HG02588 (cell line): Measurements from ENCODE around the gene SCNN1A.
"Not testable (repeated sequence)": the region's sequence is repeated elsewhere in the genome, so short reads cannot be mapped to it uniquely, and the experiment has no call there.

Experiments used
- ATAC-seq: cut with Tn5 transposase; IDR thresholded peaks from one replicate; pipeline ENCODE4 v1.9.1; 2021; ENCODE audit warnings: mild to moderate bottlenecking, moderate library complexity; ENCODE audit not compliant: unreplicated experiment

Gene SCNN1A

GRCh38 chr12:6351622-6352021, 23.7 kb downstream of the SCNN1A start:
- ATAC-seq = no peak

- no peak for ATAC-seq
Measured at GRCh38 chr12:6347367-6348338, 27.7 kb downstream of the SCNN1A start.

- no peak for ATAC-seq
Measured at GRCh38 chr12:6346942-6347341, 28.4 kb downstream of the SCNN1A start.

- no peak for ATAC-seq
Measured at GRCh38 chr12:6346235-6346832, 29.0 kb downstream of the SCNN1A start.

- ATAC-seq = no peak
Measured at GRCh38 chr12:6345319-6346091, 29.9 kb downstream of the SCNN1A start.

DNA sequence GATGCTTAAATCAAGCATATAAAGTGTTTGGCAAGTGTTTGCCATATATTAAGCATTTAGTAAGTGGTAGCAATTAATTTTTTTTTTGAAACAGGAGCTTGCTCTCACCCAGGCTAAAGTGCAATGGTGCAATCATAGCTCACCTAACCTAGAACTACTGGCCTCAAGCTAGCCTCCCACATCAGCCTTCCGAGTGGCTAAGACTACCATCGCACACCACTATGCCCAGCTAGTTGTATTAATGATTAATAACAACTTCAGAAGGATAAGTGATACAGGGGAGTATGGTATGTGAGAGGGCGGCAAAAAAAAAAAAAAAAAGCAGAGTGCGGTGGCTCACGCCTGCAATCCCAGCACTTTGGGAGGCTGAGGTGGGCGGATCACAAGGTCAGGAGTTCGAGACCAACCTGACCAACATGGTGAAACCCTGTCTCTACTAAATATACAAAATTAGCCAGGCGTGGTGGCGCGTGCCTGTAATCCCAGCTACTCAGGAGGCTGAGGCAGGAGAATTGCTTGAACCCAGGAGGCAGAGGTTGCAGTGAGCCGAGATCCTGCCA, 31.2 kb downstream of the SCNN1A start:
- ATAC-seq = not testable (repeated sequence)

DNA sequence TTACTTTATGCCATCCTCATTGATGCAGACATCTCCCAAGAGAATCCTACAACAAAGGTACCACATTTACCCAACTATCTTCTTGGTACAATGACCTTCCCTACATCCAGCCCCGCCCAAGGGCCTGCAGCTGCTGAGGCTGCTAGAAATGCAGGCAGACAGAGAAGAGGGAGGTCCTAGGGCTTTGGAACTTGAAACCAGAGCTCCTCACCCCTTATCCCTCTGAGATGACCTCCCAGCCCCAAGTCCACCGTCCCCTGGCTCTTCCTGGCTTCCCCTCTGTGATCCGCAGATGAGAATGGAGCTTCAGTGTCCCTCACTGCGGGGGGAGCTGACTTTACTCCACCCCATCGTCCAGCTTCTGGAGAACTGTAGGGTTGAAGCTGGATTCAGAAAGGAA, 31.8 kb downstream of the SCNN1A start:
- no peak for ATAC-seq

DNA sequence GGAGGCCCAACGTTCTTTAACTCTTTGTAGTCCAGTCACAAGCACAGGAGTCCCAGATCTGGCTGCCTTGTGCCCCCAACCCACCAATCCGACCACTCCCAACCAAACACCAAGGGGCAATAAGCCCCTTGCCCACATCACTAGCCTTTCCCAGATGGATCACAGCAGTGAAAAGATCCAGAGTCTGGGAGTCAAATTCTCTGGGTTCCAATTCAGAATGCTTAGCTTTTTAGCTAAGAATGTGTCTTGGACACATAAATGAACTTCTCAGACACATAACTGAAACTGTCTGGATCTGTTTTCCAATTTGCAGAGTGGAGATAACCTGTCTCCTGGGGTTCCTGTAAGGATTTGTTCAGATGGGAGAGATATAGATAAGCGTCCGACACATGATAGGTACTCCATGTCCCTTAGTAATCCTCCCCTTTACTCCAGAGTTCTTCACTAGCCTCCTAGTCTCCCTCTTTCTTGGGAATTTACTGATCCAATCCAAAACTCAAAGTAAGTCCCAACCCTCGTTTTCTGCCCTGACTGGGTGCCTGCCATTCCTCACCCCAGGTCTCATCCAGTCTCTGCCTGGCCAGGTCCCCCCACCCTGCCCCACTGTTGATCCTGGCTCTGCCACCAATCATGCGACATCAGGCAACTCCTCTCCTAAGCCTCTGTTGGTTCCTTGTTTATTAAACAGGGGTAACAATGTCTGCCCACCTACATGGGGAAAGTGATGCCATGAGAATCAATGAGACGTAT, 33.0 kb downstream of the SCNN1A start:
- ATAC-seq = no peak

DNA sequence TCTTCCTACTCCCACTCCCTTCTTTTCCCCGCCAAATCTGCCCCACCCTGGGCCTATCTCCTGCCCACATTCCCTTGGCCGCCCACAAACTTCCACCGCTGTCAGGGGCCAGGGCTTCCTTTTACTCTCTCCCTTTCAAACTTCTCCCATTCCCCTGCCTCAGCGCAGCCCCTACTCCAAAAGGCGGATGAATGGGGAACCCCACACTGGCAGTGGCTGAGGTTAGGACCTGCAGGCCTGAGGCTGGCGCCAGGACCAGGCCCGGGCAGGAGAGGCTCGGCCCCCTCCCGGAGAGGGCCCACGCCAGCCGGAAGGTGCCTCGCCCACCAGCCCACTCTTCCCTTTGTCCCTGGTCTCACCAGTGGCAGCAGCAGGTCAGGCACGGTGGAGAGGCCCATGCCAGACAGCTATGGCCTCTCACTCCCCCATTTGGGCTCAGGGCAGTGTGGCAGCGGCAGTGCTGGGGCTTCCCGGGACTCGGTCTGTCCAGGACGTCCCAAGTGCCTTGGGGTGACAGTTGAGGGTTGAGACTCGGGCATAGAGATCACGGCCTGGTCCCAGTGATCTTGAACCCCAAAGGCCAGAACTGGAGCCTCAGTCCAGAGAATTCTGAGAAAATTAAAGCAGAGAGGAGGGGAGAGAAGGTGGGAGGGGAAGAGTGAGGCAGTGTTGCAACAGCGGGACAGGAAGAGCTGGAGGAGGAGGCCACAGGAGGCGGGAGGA, 33.8 kb downstream of the SCNN1A start, which contains the start of gene TNFRSF1A:
Gene TNFRSF1A, minus strand, starts transcription at position 660 of the 723 bp plus-strand sequence. Its CDS starts 262 bp downstream, at position 398.
- no peak for ATAC-seq

- ATAC-seq = no peak
Measured at GRCh38 chr12:6340745-6341416, 34.5 kb downstream of the SCNN1A start.

DNA sequence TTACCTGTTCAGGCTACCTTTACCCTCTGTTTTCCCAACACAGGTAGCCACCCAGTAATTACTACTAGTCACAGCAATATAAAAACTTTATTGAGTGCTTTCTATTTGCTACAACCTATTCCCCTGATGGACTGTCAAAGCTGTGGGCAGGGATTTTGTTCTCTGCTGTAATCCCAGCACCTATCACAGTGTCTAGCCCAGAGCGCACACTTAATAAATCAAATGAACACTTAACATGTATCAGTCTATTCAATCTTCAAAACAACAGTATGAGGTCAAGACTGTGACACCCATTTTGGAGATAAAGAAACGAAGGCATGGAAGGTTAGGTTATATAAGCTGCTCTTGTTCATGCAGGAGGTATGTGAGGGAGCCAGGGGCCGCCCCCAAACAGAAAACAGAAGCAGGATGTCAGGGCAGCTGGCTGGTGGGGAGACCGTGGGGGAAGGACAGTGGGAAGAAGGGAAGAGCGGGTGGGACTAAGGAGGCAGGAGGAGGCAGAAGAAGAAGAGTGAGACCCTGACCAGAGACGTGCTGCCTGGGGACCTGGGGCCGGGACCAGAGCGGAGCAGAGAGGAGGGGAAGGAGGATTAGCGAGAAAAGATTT, 35.2 kb downstream of the SCNN1A start:
- no peak for ATAC-seq

DNA sequence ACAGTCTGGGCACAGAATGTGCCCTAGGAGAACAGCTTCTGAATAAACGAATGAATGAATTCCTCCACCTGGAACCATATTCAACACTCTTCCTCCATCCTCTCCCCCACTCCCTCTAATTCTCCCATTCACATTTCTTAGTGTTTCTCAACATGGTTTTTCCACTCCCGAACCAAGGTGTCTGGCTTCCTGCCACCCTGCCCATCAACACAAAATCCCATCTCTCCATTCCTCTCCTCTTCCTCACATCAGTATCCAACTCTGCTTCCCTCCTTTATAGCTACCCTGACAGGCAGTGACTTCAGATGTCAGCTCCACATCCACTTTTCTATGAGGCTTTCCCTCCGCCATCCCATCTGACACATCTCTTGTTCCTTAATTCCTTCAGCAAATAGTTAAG, 36.4 kb downstream of the SCNN1A start:
- ATAC-seq = no peak

- ATAC-seq = not testable (repeated sequence)
Measured at GRCh38 chr12:6338536-6338935, 36.8 kb downstream of the SCNN1A start.

- no peak for ATAC-seq
Measured at GRCh38 chr12:6337958-6338433, 37.4 kb downstream of the SCNN1A start.

- no peak for ATAC-seq
Measured at GRCh38 chr12:6336889-6337853, 38.2 kb downstream of the SCNN1A start.

- ATAC-seq = peak; percentile 16
Measured at GRCh38 chr12:6336079-6336888, 39.1 kb downstream of the SCNN1A start.
